Measurements from ENCODE around the gene CDCA8. TPM values are rescaled to one million over a fixed set of nuclear protein-coding genes. Genes with fewer than 3 reads are reported as not detected.

Gene CDCA8
- total and polyA plus RNA-seq, 2 of the 13 experiments (the other 11 are each of a cell fraction or from before 2014, with no cell fraction given) = 24.1 to 38.6 TPM

DNA sequence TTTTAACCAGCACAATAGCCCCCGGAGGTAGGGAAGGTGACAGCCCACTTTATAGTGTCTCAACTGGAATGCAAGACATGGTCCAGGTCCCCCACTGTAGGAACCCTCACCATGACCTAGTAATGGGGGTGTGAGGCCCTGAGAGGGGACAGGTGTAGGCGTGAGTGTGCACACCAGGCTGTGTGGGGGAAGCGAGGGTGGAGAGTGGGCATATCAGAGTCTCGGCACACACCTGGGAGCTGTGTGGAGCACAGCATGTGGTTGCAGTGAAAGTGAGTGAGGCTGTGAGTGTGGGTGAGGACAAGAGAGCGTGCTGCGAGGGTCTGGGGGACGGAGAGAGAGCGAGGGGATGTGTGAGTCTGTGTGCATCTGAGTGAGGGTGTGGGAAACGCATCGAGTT is 40.5 kb upstream of the CDCA8 start:
- no peak overlapping the region for H2AFZ ChIP-seq (ENCODE audit: low read length)
- no peak overlapping the region for H3K9ac ChIP-seq (ENCODE audit: insufficient read depth, low read depth, low read length)
- no peak overlapping the region for H3K4me3 ChIP-seq (replicated peaks in 1 of 3; ENCODE audit: insufficient read depth in 1 of 3, low read depth in 2 of 3, low read length in 3 of 3)
- TF ChIP-seq NFIB (CRISPR knock-in tag; IDR thresholded peaks at IDR 0.05; ENCODE audit: borderline replicate concordance) = no peak
- no peak for DNase-seq (ENCODE audit: low spot score)
- POLR2A ChIA-PET = no interaction called here
- intact Hi-C loops (cut with micrococcal nuclease; ENCODE audit: unreplicated experiment) = no loop called here
- no peak overlapping the region for H3K27ac ChIP-seq (ENCODE audit: extremely low read length, insufficient read depth, low read length)
- peaks cover 2 to 25% of the 10 kb centered on the region in 2 experiments; a peak in 3 of 5 replicates for H3K27me3 ChIP-seq (ENCODE audit: control insufficient read depth in 1 of 2, insufficient read depth in 2 of 2, low read length in 2 of 2)
- 0 out of 2 replicates have a peak, but pooled peaks cover 4% of the 10 kb centered on the region for H4K20me1 ChIP-seq (ENCODE audit: insufficient read depth, low read length)
- H3K79me2 ChIP-seq (ENCODE audit: insufficient read depth, low read length) = no peaks in the 10 kb centered on the region
- BruUV-seq (replicated peaks) = no TSS peak
- FAIRE-seq = no peak
- 26% methylated on average over 10 of the region's 10 CpGs for WGBS (ENCODE audit: low lambda C conversion rate)
- no peaks in the 10 kb centered on the region for H3K9me3 ChIP-seq (ENCODE audit: low read length)
- in situ Hi-C loops (cut with HindIII; ENCODE audit: extremely low pct_ligation_motif_present, low pct_unique_long_range_greater_than_20kb) = no loop called here
- ATAC-seq = no peak
- no peaks in the 10 kb centered on the region for H3K36me3 ChIP-seq (replicated peaks in 1 of 2; ENCODE audit: control insufficient read depth in 1 of 2, insufficient read depth in 2 of 2, low read length in 2 of 2)
- peaks cover 18% of the 10 kb centered on the region for H3K4me1 ChIP-seq (ENCODE audit: insufficient read depth, low read length)
- CTCF ChIA-PET (ENCODE audit: low intra/inter-chr PET ratio, low total read pairs) = no interaction called here
- no peak overlapping the region for H3K4me2 ChIP-seq (ENCODE audit: low read depth, low read length)

DNA sequence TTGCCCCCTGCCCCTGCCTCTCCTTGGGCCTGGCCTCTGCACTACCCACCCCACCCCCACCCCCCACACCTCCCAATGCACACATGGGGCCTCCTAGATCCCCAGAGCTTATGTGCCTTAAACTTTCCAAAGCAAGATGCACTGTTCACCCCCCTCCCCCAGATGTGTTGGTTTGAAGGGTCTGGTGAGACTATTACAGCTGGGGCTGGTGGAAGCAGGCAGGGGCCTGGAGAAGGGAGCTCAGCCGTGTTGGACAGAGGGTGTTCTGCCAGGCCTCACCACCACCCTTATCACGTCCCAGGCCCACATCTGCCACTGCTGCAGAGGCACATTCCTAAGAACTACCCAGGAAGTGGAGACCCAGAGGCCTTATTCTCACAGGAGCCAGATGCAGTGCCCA is 39.3 kb upstream of the CDCA8 start:
- H3K4me3 ChIP-seq (replicated peaks in 1 of 3; ENCODE audit: insufficient read depth in 1 of 3, low read depth in 2 of 3, low read length in 3 of 3) = no peak overlapping the region
- H3K9ac ChIP-seq (ENCODE audit: insufficient read depth, low read depth, low read length) = no peak overlapping the region
- H3K4me1 ChIP-seq (ENCODE audit: insufficient read depth, low read length) = peaks cover 30% of the 10 kb centered on the region
- POLR2A ChIA-PET = no interaction called here
- ATAC-seq (no peak), DNase-seq (ENCODE audit: low spot score) (no peak), FAIRE-seq (no peak)
- no peak overlapping the region for H3K27ac ChIP-seq (ENCODE audit: extremely low read length, insufficient read depth, low read length)
- intact Hi-C loops (cut with micrococcal nuclease; ENCODE audit: unreplicated experiment) (no loop called here), in situ Hi-C loops (cut with HindIII; ENCODE audit: extremely low pct_ligation_motif_present, low pct_unique_long_range_greater_than_20kb) (no loop called here)
- peaks cover 2 to 20% of the 10 kb centered on the region in 2 experiments; a peak in 3 of 5 replicates for H3K27me3 ChIP-seq (ENCODE audit: control insufficient read depth in 1 of 2, insufficient read depth in 2 of 2, low read length in 2 of 2)
- H3K79me2 ChIP-seq (ENCODE audit: insufficient read depth, low read length) = no peaks in the 10 kb centered on the region
- H3K36me3 ChIP-seq (replicated peaks in 1 of 2; ENCODE audit: control insufficient read depth in 1 of 2, insufficient read depth in 2 of 2, low read length in 2 of 2) = no peaks in the 10 kb centered on the region
- no peak overlapping the region for H2AFZ ChIP-seq (ENCODE audit: low read length)
- no peak overlapping the region for H3K4me2 ChIP-seq (ENCODE audit: low read depth, low read length)
- CTCF ChIA-PET (ENCODE audit: low intra/inter-chr PET ratio, low total read pairs) = no interaction called here
- no peaks in the 10 kb centered on the region for H3K9me3 ChIP-seq (ENCODE audit: low read length)
- no TSS peak for BruUV-seq (replicated peaks)
- H4K20me1 ChIP-seq (ENCODE audit: insufficient read depth, low read length) = 0 out of 2 replicates have a peak, but pooled peaks cover 4% of the 10 kb centered on the region
- WGBS (ENCODE audit: low lambda C conversion rate) = no CpG with 5 or more reads among the region's 2 CpGs
- no peak for TF ChIP-seq ZNF850 (CRISPR knock-in tag; conservative IDR thresholded peaks at IDR 0.05)
- TF ChIP-seq, protein P1, sequence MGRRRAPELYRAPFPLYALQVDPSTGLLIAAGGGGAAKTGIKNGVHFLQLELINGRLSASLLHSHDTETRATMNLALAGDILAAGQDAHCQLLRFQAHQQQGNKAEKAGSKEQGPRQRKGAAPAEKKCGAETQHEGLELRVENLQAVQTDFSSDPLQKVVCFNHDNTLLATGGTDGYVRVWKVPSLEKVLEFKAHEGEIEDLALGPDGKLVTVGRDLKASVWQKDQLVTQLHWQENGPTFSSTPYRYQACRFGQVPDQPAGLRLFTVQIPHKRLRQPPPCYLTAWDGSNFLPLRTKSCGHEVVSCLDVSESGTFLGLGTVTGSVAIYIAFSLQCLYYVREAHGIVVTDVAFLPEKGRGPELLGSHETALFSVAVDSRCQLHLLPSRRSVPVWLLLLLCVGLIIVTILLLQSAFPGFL (CRISPR knock-in tag; IDR thresholded peaks at IDR 0.05) = no peak
- TF ChIP-seq NCOR1 (IDR thresholded peaks at IDR 0.05; ENCODE audit: borderline replicate concordance, low read length) = no peak
- TF ChIP-seq ZFY (CRISPR knock-in tag; IDR thresholded peaks at IDR 0.05) = no peak
- no peak for TF ChIP-seq CHD4 (IDR thresholded peaks at IDR 0.05; ENCODE audit: borderline replicate concordance, low read length)
- no peak for TF ChIP-seq FOXP1 (IDR thresholded peaks at IDR 0.05)
- TF ChIP-seq FOXP1 (CRISPR knock-in tag; IDR thresholded peaks at IDR 0.05) = no peak
- TF ChIP-seq ZNF383 (CRISPR knock-in tag; IDR thresholded peaks at IDR 0.05; ENCODE audit: borderline replicate concordance) = no peak
- TF ChIP-seq, protein P2, sequence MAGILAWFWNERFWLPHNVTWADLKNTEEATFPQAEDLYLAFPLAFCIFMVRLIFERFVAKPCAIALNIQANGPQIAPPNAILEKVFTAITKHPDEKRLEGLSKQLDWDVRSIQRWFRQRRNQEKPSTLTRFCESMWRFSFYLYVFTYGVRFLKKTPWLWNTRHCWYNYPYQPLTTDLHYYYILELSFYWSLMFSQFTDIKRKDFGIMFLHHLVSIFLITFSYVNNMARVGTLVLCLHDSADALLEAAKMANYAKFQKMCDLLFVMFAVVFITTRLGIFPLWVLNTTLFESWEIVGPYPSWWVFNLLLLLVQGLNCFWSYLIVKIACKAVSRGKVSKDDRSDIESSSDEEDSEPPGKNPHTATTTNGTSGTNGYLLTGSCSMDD (CRISPR knock-in tag; IDR thresholded peaks at IDR 0.05) = no peak
- TF ChIP-seq, protein P3, sequence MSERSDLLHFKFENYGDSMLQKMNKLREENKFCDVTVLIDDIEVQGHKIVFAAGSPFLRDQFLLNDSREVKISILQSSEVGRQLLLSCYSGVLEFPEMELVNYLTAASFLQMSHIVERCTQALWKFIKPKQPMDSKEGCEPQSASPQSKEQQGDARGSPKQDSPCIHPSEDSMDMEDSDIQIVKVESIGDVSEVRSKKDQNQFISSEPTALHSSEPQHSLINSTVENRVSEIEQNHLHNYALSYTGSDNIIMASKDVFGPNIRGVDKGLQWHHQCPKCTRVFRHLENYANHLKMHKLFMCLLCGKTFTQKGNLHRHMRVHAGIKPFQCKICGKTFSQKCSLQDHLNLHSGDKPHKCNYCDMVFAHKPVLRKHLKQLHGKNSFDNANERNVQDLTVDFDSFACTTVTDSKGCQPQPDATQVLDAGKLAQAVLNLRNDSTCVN (CRISPR knock-in tag; IDR thresholded peaks at IDR 0.05; ENCODE audit: borderline replicate concordance) = no peak
- TF ChIP-seq, protein P4, sequence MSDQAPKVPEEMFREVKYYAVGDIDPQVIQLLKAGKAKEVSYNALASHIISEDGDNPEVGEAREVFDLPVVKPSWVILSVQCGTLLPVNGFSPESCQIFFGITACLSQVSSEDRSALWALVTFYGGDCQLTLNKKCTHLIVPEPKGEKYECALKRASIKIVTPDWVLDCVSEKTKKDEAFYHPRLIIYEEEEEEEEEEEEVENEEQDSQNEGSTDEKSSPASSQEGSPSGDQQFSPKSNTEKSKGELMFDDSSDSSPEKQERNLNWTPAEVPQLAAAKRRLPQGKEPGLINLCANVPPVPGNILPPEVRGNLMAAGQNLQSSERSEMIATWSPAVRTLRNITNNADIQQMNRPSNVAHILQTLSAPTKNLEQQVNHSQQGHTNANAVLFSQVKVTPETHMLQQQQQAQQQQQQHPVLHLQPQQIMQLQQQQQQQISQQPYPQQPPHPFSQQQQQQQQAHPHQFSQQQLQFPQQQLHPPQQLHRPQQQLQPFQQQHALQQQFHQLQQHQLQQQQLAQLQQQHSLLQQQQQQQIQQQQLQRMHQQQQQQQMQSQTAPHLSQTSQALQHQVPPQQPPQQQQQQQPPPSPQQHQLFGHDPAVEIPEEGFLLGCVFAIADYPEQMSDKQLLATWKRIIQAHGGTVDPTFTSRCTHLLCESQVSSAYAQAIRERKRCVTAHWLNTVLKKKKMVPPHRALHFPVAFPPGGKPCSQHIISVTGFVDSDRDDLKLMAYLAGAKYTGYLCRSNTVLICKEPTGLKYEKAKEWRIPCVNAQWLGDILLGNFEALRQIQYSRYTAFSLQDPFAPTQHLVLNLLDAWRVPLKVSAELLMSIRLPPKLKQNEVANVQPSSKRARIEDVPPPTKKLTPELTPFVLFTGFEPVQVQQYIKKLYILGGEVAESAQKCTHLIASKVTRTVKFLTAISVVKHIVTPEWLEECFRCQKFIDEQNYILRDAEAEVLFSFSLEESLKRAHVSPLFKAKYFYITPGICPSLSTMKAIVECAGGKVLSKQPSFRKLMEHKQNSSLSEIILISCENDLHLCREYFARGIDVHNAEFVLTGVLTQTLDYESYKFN (CRISPR knock-in tag; conservative IDR thresholded peaks at IDR 0.05) = no peak
- TF ChIP-seq REXO4 (CRISPR knock-in tag; IDR thresholded peaks at IDR 0.05; ENCODE audit: borderline replicate concordance) = no peak

All from HepG2 (cell line).